GM12864 (cell line): ENCODE measurements around the gene COQ8A.

Experiments used
- DNase-seq: peaks from one replicate; pipeline ENCODE4 v3.0.0-alpha.2; 2011; ENCODE audit warnings: low read depth
- H3K4me3 ChIP-seq: 2 replicates; pipeline ENCODE4 v1.5.1; 2011; ENCODE audit warnings: mild to moderate bottlenecking, low read depth, low read length, control low read depth
- CTCF ChIP-seq: IDR thresholded peaks from 2 replicates; pipeline ENCODE4 v1.5.1; 2011; ENCODE audit warnings: low read depth, mild to moderate bottlenecking, moderate library complexity, low read length, control low read depth, inconsistent platforms; ENCODE audit errors: missing control alignments

The COQ8A gene

DNA sequence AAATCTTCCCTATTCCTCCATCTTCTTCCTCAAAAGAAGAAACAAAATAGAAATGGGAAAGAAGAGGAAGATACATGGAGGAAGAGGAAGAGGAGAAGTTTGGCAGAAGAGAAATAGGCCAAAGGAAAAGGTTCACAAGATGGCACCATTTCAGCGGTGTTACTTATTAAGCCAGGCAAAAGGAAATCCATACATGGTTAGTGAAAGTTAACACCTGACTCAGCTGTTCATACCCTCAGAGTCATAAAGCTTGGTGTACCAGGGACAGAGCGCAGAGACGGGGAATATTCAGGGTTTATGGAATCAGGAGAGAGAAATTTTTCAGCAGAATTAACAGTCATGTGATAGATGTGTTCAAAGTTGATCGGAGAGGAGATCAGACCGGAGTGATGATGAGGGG is 70.6 kb downstream of the COQ8A start:
- no peak overlapping the region for H3K4me3 ChIP-seq
- TF ChIP-seq CTCF, result no peak

DNA sequence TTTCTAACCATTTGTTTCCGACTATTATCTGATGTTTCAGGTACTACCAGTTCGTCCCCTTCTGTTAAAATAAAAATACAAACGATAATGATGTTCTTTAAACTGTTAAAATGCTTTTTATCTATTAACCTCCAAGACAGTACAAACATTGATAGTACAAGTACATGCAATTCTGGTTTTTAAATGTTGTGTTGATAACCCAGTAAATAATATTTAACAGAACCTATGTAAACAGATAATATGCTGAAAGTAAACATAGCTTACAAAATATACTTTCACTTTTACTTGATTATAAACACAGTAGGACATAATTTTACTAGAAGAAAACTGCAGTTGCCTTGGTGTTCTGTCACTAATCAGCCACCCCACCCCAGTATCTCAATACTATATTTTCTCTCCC is 76.9 kb downstream of the COQ8A start:
- TF ChIP-seq CTCF, result no peak
- DNase-seq, result no peak
- no peak overlapping the region for H3K4me3 ChIP-seq

More for the DNA sequence above, 70.6 kb downstream of the COQ8A start:
- DNase-seq, result no peak

DNA sequence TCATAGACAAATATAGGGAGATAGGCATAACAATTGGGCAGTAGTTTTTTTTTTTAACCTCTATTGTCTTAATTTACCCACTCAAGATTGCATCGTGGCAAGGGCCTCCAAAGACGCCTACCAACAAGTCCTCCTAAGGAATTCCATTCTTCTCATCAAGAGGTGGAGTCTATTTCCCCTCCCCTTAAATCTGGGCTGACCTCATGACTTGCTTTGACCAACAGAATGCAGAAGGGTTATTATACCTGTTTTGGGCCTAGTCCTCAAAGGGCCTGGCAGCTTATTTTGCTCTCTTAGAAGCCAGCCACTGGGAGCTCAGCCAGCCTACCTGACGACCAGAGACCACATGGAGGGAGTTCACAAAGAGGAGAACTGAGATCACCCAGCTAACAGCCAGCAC is 92.3 kb downstream of the COQ8A start:
- no peak for DNase-seq
- no peak for TF ChIP-seq CTCF
- no peak overlapping the region for H3K4me3 ChIP-seq

GRCh38 chr1:227033880-227034279 is 93.8 kb downstream of the COQ8A start:
- H3K4me3 ChIP-seq, result no peak overlapping the region
- no peak for TF ChIP-seq CTCF
- DNase-seq, result no peak

DNA sequence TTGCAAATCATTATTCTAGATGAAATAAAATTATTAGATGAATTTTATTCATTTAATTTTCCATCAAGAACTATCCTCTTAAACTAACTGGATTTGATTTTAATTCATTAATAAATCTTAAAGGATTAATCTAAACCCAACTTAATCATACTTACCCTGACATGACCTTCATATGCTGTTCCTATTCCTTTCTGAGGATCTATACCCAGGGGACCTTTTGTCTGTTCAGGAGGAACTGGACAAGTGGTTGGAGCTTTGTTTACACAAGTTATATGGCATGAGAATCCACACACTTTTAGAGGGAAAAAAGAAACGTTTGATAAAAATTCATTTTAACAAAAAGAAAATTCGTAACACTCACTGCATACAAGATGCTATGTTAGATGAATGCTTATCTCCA is 95.2 kb downstream of the COQ8A start:
- TF ChIP-seq CTCF, result no peak
- no peak for DNase-seq
- H3K4me3 ChIP-seq, result no peak overlapping the region

DNA sequence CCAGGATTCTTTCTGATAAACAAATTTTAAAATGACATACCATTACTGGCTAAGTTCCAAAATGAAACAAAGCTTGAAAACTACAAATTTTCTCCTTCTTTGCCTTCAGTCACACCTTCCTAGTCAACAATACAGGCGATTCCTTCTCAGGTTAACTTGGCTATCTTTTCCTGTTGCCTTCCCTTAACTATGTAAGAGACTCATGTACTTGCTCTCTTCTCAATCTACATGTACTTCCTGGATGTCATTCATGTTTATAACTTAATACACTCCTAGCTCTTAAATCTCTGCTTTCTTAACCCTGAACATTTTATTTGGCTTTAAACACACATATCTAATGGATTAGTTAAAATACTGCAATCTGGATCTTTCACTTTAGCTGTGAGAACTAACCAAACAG is 97.0 kb downstream of the COQ8A start:
- no peak overlapping the region for H3K4me3 ChIP-seq
- no peak for TF ChIP-seq CTCF
- no peak for DNase-seq
